ENCODE data around the gene SAGE1. TPM values are rescaled to one million over a fixed set of nuclear protein-coding genes. Genes with fewer than 3 reads are reported as not detected.
"Not testable (repeated sequence)": the region's sequence is repeated elsewhere in the genome, so short reads cannot be mapped to it uniquely, and the experiment has no call there.

The SAGE1 gene, protein sequence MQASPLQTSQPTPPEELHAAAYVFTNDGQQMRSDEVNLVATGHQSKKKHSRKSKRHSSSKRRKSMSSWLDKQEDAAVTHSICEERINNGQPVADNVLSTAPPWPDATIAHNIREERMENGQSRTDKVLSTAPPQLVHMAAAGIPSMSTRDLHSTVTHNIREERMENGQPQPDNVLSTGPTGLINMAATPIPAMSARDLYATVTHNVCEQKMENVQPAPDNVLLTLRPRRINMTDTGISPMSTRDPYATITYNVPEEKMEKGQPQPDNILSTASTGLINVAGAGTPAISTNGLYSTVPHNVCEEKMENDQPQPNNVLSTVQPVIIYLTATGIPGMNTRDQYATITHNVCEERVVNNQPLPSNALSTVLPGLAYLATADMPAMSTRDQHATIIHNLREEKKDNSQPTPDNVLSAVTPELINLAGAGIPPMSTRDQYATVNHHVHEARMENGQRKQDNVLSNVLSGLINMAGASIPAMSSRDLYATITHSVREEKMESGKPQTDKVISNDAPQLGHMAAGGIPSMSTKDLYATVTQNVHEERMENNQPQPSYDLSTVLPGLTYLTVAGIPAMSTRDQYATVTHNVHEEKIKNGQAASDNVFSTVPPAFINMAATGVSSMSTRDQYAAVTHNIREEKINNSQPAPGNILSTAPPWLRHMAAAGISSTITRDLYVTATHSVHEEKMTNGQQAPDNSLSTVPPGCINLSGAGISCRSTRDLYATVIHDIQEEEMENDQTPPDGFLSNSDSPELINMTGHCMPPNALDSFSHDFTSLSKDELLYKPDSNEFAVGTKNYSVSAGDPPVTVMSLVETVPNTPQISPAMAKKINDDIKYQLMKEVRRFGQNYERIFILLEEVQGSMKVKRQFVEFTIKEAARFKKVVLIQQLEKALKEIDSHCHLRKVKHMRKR
- total RNA-seq = not detected in 2 replicates

DNA sequence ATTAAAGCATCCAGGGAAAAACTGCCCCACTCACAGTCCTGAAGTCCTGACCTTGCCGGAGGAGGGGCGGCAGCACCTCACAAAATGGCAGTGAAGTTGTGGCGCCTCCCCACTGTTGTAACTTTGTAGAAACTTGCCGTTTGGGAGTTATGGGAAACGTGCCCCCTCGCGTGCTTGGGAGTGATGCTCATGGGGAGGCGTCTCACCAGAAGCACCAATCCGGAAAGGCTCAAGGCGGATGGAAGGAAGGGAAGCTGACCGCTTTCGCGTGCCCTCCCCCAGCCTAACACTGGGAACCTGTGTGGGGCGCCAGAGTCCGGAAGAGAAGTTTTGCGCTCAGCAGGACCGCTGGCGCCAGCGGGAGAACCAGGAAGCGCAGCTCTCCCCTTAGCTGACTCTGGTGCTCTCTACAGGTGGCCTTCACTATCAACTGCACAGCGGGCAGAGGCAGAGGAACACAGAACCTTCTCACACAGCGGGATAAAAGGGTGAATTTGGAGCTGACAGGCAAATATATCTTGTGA is at the start of gene SAGE1, which contains the start of gene CT45A10:
SAGE1 (plus strand) TSS at position 423 of the 524 bp plus-strand sequence. CDS start 2,527 bp downstream, outside the sequence.
CT45A10 (minus strand) TSS at position 151 of the 524 bp plus-strand sequence. CDS start 8,100 bp downstream, outside the sequence.
- no peak for DNase-seq

DNA sequence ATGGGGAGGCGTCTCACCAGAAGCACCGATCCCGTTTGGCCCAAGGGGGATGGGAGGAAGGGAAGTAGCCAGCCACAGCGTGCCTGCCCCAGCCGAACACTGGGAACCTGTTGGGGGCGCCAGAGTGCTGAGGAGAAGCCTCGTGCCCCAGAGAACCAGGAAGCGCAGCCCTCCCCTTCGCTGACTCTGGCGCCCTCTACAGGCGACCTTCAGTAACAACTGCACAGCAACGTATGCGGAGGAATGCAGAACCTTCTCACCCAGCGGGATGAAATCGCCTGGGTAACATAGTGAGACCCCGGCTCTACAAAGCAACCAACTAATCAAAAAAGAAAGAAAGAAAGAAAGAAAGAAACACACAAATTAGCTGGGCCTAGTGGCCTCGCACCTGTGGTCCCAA is 39.1 kb upstream of the SAGE1 start, which contains the start of gene CT45A8:
CT45A8 (minus strand) TSS at position 101 of the 400 bp plus-strand sequence. CDS start 3,755 bp downstream, outside the sequence.
- not testable (repeated sequence) for DNase-seq

GRCh38 chrX:135871712-135872111 is 21.8 kb upstream of the SAGE1 start, which contains the start of gene CT45A9:
Gene CT45A9, minus strand, starts transcription at chrX:135871812. Its CDS starts 3,751 bp downstream, at chrX:135868061.
- not testable (repeated sequence) for DNase-seq

- DNase-seq = not testable (repeated sequence)
These were observed 10.8 kb upstream of the SAGE1 start for GRCh38 chrX:135882741-135883140.

- not testable (repeated sequence) for DNase-seq
These were observed 5.3 kb upstream of the SAGE1 start for GRCh38 chrX:135888230-135888629.

- peak; percentile 0 for DNase-seq
These were observed 4.5 kb upstream of the SAGE1 start for GRCh38 chrX:135888976-135889375.

DNA sequence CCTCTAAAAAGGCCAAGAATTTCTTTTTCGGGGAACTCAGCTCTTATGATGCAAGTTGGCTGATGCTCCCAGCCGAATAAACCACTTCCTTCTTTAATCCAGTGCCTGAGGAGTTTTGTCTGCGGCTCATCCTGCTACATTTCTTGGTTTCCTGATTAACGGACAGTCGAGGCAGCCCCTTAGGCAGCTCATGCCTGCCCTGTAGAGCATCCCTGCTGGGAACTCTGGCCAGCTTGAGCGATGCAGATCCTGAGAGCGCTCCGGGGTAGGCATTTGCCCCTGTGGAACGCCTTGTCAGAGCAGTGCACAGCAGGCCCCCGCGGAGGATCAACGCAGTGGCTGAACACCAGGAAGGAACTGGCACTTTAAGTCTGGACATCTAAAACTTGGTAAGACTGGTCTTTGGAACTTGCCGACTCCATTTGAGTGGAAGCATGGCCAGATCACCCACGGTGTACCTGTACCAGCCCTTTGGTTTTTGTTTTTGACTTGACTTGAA is 3.4 kb upstream of the SAGE1 start:
- no peak for DNase-seq

GRCh38 chrX:135892781-135893180 is 735 bp upstream of the SAGE1 start:
- no peak for DNase-seq

- DNase-seq = no peak
These were observed 16.7 kb downstream of the SAGE1 start for GRCh38 chrX:135910251-135910650.

GRCh38 chrX:135914404-135914803 is 20.9 kb downstream of the SAGE1 start:
- no peak for DNase-seq

GRCh38 chrX:135920516-135920915 is 27.0 kb downstream of the SAGE1 start:
- DNase-seq = not testable (repeated sequence)

- peak; percentile 19 for DNase-seq
These were observed 29.8 kb downstream of the SAGE1 start for GRCh38 chrX:135923353-135923752.

DNA sequence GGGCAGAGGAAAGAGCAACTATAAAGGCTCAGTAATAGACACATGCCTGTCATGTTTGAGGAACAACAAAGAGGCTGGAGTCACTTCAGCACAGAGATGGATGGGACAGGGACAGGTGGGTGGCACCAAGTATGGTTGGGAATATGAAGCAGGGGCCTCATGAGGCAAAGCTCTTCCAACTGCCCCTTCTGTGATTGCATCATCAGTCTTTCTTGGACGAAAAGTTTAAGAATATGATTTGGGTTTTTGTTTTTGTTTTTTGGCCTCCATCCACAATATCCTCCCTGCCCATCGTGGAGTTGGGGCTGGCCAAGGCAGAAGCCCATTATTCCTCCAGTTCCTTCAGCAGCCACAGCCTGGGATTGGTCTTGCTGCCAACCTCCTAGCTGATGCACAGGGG is 34.4 kb downstream of the SAGE1 start:
- no peak for DNase-seq

DNA sequence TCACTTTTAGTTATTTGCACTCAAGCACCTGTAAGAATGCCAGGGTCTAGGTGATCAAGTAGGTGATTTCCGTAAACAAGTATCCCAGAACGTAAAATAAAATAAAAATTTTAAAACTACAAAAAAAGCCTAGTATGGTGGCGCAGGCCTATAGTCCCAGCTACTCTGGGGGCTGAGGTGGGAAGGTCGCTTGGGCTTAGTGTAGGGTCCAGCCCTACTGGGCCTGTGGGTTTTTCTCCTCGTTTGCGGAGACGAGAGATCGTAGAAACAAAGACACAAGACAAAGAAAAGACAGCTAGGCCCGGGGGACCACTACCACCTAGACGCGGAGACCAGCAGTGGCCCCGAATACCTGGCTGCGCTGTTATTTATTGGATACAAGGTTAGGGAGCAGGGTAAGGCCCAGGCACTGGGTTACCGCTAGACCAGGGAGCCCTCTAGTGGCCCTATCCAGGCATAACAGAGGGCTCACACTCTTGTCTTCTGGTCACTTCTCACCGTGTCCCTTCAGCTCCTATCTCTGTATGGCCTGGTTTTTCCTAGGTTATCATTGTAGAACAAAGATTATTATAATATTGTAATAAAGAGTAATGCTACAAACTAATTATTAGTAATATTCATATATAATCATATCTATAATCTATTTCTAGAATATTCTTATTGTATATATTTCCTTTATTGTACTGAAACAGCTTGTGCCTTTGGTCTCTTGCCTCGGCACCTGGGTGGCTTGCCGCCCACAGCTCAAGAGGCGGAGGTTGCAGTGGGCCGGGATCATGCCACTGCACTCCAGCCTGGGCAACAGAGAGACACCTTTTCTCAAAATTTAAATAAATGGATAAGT is 38.4 kb downstream of the SAGE1 start:
- peak; percentile 53 for DNase-seq

DNA sequence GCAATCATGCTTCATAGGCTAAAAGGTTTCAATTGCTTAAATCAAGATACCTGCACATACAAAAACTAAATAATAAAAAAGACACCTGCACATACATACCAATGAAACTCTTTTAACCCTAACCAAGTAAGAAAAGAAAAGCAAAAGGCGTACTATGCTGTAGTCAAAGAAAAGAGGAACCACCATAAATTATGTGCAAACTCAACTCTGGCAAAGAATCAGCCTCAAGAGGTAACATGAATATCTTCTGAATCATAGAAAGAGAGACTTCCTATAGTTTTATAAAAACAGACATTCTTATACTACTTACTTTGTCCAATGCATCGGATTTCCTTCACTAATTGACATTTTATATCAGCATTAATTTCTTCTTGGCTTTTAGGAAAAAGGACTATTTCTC is 51.0 kb downstream of the SAGE1 start:
- DNase-seq = no peak

GRCh38 chrX:135951291-135951690 is 57.8 kb downstream of the SAGE1 start:
- DNase-seq = no peak

Other genes starting within 250 kb of the SAGE1 start
- not detected in 2 replicates for gene CT45A1, start 180.1 kb upstream of the SAGE1 start, total RNA-seq
- gene CT45A3, start 125.5 kb upstream of the SAGE1 start, total RNA-seq = not detected in 2 replicates
- gene CT45A5, start 108.2 kb upstream of the SAGE1 start, total RNA-seq = not detected in 2 replicates
- gene CT45A6, start 90.9 kb upstream of the SAGE1 start, total RNA-seq = not detected in 2 replicates
- not detected in 2 replicates for gene CT45A2, start 73.7 kb upstream of the SAGE1 start, total RNA-seq
- not detected in 2 replicates for gene CT45A7, start 56.4 kb upstream of the SAGE1 start, total RNA-seq
- gene CT45A8, start 39.2 kb upstream of the SAGE1 start, total RNA-seq = not detected in 2 replicates
- gene CT45A9, start 21.9 kb upstream of the SAGE1 start, total RNA-seq = not detected in 2 replicates
- gene CT45A10, start 272 bp upstream of the SAGE1 start, total RNA-seq = not detected in 2 replicates
- 5.8 and 13.0 TPM in 2 replicates for gene MMGT1, start 80.3 kb downstream of the SAGE1 start, total RNA-seq
- gene SLC9A6, start 91.7 kb downstream of the SAGE1 start, total RNA-seq = 18.4 and 19.3 TPM in 2 replicates

All from dermis blood vessel endothelial cell (primary cell).